Mesenchymal stem cell (in vitro differentiated cells and primary cell): ENCODE data around the gene LYPD6B.

ENCODE experiments used
- DNase-seq: peaks from one replicate; pipeline ENCODE4 v3.0.0-alpha.2; 2013
- H2AFZ ChIP-seq: one replicate; pipeline ENCODE4 v1.6.1; 2013; ENCODE audit warnings: low read depth, mild to moderate bottlenecking, control low read depth, inconsistent platforms, low read length, moderate library complexity
- H2AK5ac ChIP-seq: 2 replicates; pipeline ENCODE4 v1.6.1; 2013; ENCODE audit warnings: low read length, moderate library complexity, mild to moderate bottlenecking, inconsistent platforms; ENCODE audit not compliant: severe bottlenecking
- H2BK120ac ChIP-seq: one replicate; pipeline ENCODE4 v1.6.1; 2013; ENCODE audit warnings: low read depth, mild to moderate bottlenecking, inconsistent platforms, low read length, moderate library complexity
- H2BK12ac ChIP-seq, 2 experiments: one replicate each; pipeline ENCODE4 v1.6.1; 2013; ENCODE audit warnings: inconsistent platforms in 2 of 2, low read length in 2 of 2, mild to moderate bottlenecking in 2 of 2, moderate library complexity in 2 of 2, control low read depth in 1 of 2
- H2BK15ac ChIP-seq: one replicate; pipeline ENCODE4 v1.6.1; 2013; ENCODE audit warnings: mild to moderate bottlenecking, low read depth, inconsistent platforms; ENCODE audit not compliant: poor library complexity, severe bottlenecking
- H2BK5ac ChIP-seq: 2 replicates; pipeline ENCODE4 v1.6.1; 2013; ENCODE audit warnings: low read depth, mild to moderate bottlenecking, low read length, control low read depth, inconsistent platforms; ENCODE audit not compliant: poor library complexity, severe bottlenecking
- H3K14ac ChIP-seq, 2 experiments: one replicate each; pipeline ENCODE4 v1.6.1; 2013; ENCODE audit warnings: inconsistent platforms in 2 of 2, low read length in 2 of 2, control low read depth in 1 of 2, mild to moderate bottlenecking in 1 of 2, moderate library complexity in 1 of 2
- H3K18ac ChIP-seq, 2 experiments: one replicate each; pipeline ENCODE4 v1.6.1; 2013; ENCODE audit warnings: inconsistent platforms in 2 of 2, low read length in 2 of 2, control low read depth in 1 of 2, low read depth in 1 of 2, mild to moderate bottlenecking in 1 of 2
- H3K23ac ChIP-seq, 2 experiments: one replicate each; pipeline ENCODE4 v1.6.1; 2013; ENCODE audit warnings: inconsistent platforms in 2 of 2, low read length in 2 of 2, mild to moderate bottlenecking in 2 of 2, moderate library complexity in 2 of 2, control low read depth in 1 of 2
- H3K27ac ChIP-seq: 2 replicates; pipeline ENCODE4 v1.5.1; 2013; ENCODE audit warnings: mild to moderate bottlenecking, moderate library complexity, low read length, control low read depth, inconsistent platforms; ENCODE audit not compliant: poor library complexity, severe bottlenecking
- H3K27me3 ChIP-seq, 2 experiments: 2 replicates each; pipeline versions ENCODE4 v1.6.1 to v1.7.0; 2013; ENCODE audit warnings: low read length in 2 of 2, mild to moderate bottlenecking in 2 of 2, moderate library complexity in 2 of 2, control low read depth in 1 of 2, inconsistent platforms in 1 of 2; ENCODE audit not compliant: control insufficient read depth in 1 of 2, insufficient read depth in 1 of 2
- H3K36me3 ChIP-seq, 2 experiments: 2 replicates each; pipeline versions ENCODE4 v1.6.1 to v1.7.0; 2013; ENCODE audit warnings: low read length in 2 of 2, control low read depth in 1 of 2, inconsistent platforms in 1 of 2, low read depth in 1 of 2, mild to moderate bottlenecking in 1 of 2; ENCODE audit not compliant: insufficient read depth in 2 of 2, control insufficient read depth in 1 of 2
- H3K4ac ChIP-seq, 2 experiments: one replicate each; pipeline ENCODE4 v1.6.1; 2013; ENCODE audit warnings: inconsistent platforms in 2 of 2, low read length in 2 of 2, mild to moderate bottlenecking in 2 of 2, moderate library complexity in 2 of 2, control low read depth in 1 of 2, low read depth in 1 of 2
- H3K4me1 ChIP-seq: 2 replicates; pipeline ENCODE4 v1.6.1; 2013; ENCODE audit warnings: low read depth, low read length, control low read depth; ENCODE audit not compliant: control insufficient read depth, insufficient read depth
- H3K4me2 ChIP-seq: 2 replicates; pipeline ENCODE4 v1.6.1; 2013; ENCODE audit warnings: low read length, mild to moderate bottlenecking, inconsistent platforms; ENCODE audit not compliant: poor library complexity, severe bottlenecking
- H3K4me3 ChIP-seq, 2 experiments: 2 replicates each; pipeline versions ENCODE4 v1.5.1 to v1.7.0; 2013; ENCODE audit warnings: low read length in 2 of 2, mild to moderate bottlenecking in 2 of 2, control low read depth in 1 of 2, low read depth in 1 of 2; ENCODE audit not compliant: insufficient read depth in 1 of 2
- H3K79me1 ChIP-seq: replicated peaks from 2 replicates; pipeline ENCODE4 v1.6.1; 2013; ENCODE audit warnings: mild to moderate bottlenecking, control low read depth, low read length, inconsistent platforms; ENCODE audit not compliant: poor library complexity, severe bottlenecking
- H3K9ac ChIP-seq: 2 replicates; pipeline ENCODE4 v1.7.0; 2013; ENCODE audit warnings: mild to moderate bottlenecking, low read length, moderate library complexity
- H3K9me3 ChIP-seq: 2 replicates; pipeline ENCODE4 v1.7.0; 2013; ENCODE audit warnings: mild to moderate bottlenecking, low read length; ENCODE audit not compliant: control insufficient read depth
- H4K8ac ChIP-seq: one replicate; pipeline ENCODE4 v1.6.1; 2013; ENCODE audit warnings: inconsistent platforms, mild to moderate bottlenecking, low read length, moderate library complexity
- H4K91ac ChIP-seq: one replicate; pipeline ENCODE4 v1.6.1; 2013; ENCODE audit warnings: mild to moderate bottlenecking, low read length, inconsistent platforms
- WGBS: methylation state at CpG from one replicate; pipeline ENCODE4 v1.1.7; 2013; ENCODE audit warnings: mixed read lengths; 5-methylcytosine and 5-hydroxymethylcytosine counted together

Gene LYPD6B

DNA sequence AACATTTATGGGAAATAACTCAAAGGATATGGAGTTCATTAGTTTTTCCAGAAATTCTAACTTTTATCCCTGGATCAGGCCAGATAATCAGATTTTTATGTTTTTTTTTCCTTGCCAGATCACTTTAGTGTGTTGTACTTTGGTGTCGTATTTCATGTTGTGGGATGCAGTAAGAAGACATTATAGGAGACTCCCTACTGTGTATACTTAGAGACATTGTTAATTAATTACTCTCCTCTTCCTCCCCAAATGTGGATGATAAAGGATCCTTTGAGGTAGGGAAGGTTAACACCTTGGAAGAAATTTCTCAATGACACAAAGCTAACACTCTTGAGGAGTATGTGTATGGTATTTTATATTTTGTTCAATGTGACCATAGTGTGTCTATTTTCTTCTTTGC is 120.5 kb downstream of the LYPD6B start:
- H2BK15ac ChIP-seq, result no peak overlapping the region
- no peak overlapping the region for H4K8ac ChIP-seq
- H3K79me1 ChIP-seq, result no peaks in the 10 kb centered on the region
- no peak overlapping the region for H2BK120ac ChIP-seq
- H3K4me2 ChIP-seq, result no peak overlapping the region
- no peak overlapping the region for H3K4ac ChIP-seq
- H3K27me3 ChIP-seq, result no peaks in the 10 kb centered on the region
- no peaks in the 10 kb centered on the region for H3K9me3 ChIP-seq
- no peak overlapping the region for H4K91ac ChIP-seq
- H3K18ac ChIP-seq, result no peak overlapping the region
- H2AK5ac ChIP-seq, result no peak overlapping the region
- H2AFZ ChIP-seq, result no peak overlapping the region
- no peak overlapping the region for H3K9ac ChIP-seq
- H2BK12ac ChIP-seq, result no peak overlapping the region
- no peaks in the 10 kb centered on the region for H3K36me3 ChIP-seq
- H3K23ac ChIP-seq, result no peak overlapping the region
- no peaks in the 10 kb centered on the region for H3K4me1 ChIP-seq
- no peak overlapping the region for H3K14ac ChIP-seq
- no peak overlapping the region for H3K4me3 ChIP-seq
- H3K27ac ChIP-seq, result no peak overlapping the region
- no peak overlapping the region for H2BK5ac ChIP-seq
- no peak for DNase-seq
- WGBS, result no CpG with 5 or more reads among the region's 1 CpG

DNA sequence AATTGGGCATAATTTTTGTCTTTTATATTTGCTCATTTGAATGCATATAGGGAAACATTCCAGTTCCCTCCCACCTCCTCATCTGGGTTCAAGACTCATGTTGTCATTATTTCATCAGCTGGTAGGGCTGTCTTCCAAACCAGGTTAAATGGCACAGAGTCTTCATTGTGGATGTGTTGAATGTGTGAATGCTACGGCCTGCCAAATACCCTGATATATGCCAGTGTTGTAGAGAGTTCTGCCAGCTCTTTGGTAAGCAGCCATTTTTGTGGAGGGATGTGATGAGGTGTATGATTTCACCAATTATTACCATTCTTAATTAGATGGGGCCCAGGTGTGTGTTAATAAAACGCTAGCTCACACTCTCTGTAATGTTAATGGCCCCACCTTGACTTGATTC is 121.7 kb downstream of the LYPD6B start:
- H3K27me3 ChIP-seq, result no peaks in the 10 kb centered on the region
- H2BK15ac ChIP-seq, result no peak overlapping the region
- H3K36me3 ChIP-seq, result no peaks in the 10 kb centered on the region
- H3K9ac ChIP-seq, result no peak overlapping the region
- no peaks in the 10 kb centered on the region for H3K4me1 ChIP-seq
- no peak overlapping the region for H4K8ac ChIP-seq
- H3K27ac ChIP-seq, result no peak overlapping the region
- H3K9me3 ChIP-seq, result peaks cover 7% of the 10 kb centered on the region
- H3K79me1 ChIP-seq, result no peaks in the 10 kb centered on the region
- WGBS, result 88% methylated on average over 1 of the region's 2 CpGs
- no peak overlapping the region for H3K23ac ChIP-seq
- H3K14ac ChIP-seq, result no peak overlapping the region
- no peak overlapping the region for H3K4me3 ChIP-seq
- H2BK120ac ChIP-seq, result no peak overlapping the region
- H3K4ac ChIP-seq, result no peak overlapping the region
- H2BK5ac ChIP-seq, result no peak overlapping the region
- H2AK5ac ChIP-seq, result no peak overlapping the region
- no peak for DNase-seq
- H3K18ac ChIP-seq, result no peak overlapping the region
- no peak overlapping the region for H2AFZ ChIP-seq
- no peak overlapping the region for H4K91ac ChIP-seq
- no peak overlapping the region for H2BK12ac ChIP-seq
- no peak overlapping the region for H3K4me2 ChIP-seq

DNA sequence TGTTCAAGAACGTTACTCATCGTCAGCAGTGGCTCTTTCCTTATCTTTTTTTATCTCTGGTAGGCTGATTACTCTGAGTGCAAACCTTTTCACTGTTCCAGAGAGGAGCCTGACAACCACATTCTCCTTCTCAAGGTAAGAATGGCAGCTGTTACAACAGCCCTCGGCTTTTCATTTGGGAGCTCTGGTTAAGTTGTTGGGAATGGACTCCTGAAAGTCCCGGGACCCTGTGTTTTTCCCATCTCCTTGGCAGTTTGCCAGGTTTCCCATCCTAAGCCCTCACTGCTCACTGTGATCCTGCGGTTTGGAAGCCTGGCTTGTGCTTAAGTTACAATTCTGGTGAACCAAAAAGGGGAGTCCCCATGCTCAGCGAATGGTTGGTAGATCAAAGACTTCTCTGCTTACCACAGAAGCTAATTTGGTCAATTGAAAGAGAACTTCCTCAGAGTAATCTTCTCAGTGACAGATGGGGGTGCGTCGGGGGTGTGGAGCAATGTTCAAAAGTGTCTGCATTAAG is 122.3 kb downstream of the LYPD6B start:
- Histone ChIP-seq H2BK5ac (no peak overlapping the region), H4K91ac (no peak overlapping the region), H2AK5ac (no peak overlapping the region), H4K8ac (no peak overlapping the region), H3K27ac (no peak overlapping the region), H2BK12ac (peak overlapping the region in 1 of 2 experiments; percentile 32), H3K23ac (no peak overlapping the region), H2BK15ac (no peak overlapping the region), H3K27me3 (no peaks in the 10 kb centered on the region), H3K14ac (no peak overlapping the region), H2BK120ac (no peak overlapping the region), H3K9me3 (peaks cover 7% of the 10 kb centered on the region), H2AFZ (no peak overlapping the region), H3K9ac (no peak overlapping the region), H3K4me2 (no peak overlapping the region), H3K4ac (no peak overlapping the region), H3K79me1 (no peaks in the 10 kb centered on the region), H3K36me3 (no peaks in the 10 kb centered on the region), H3K4me3 (no peak overlapping the region), H3K4me1 (no peaks in the 10 kb centered on the region), H3K18ac (no peak overlapping the region)
- DNase-seq, result peak; percentile 52
- WGBS, result 49% methylated on average over 8 of the region's 8 CpGs

DNA sequence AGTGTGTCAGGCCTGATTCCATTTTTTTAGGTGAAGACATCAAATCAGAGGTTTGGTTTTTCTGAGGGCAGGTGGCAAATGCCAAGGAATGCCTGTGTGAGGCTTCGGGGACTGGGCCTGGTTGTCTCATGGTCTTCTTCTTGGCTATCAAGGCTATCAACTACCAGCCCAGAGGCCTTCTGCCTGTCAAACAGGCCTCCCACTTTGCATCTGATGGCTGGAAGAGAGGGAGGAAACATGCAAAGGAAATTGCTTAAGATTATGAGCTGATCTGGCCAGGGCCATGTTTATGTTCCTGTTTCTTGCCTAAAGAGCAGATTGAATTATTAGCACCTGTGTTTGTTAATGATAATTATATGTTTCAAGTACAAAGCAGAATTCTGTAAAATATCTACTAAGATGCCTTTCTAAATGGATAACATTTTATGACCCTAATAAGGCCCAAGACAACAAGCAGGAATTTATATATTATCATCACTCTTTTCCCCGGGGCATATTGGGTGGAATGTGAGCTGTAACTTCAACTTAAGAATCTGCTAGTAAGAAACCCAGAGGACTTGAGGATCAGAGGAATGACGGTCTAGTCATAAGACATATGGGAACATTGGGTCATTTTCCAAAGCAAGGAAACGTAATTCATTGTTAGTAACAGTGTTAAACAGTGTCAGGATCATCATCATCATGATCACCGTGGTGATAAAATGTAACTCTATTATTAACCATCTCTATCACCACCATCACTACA is 123.2 kb downstream of the LYPD6B start:
- 56% methylated on average over 5 of the region's 5 CpGs for whole genome bisulfite sequencing
- no peak overlapping the region for H2AFZ ChIP-seq
- no peak overlapping the region for H3K9ac ChIP-seq
- H2BK120ac ChIP-seq, result no peak overlapping the region
- no peak overlapping the region for H2BK12ac ChIP-seq
- H3K36me3 ChIP-seq, result no peaks in the 10 kb centered on the region
- no peak overlapping the region for H2BK15ac ChIP-seq
- H4K8ac ChIP-seq, result no peak overlapping the region
- no peak overlapping the region for H2BK5ac ChIP-seq
- no peak overlapping the region for H3K23ac ChIP-seq
- no peak overlapping the region for H3K14ac ChIP-seq
- peaks cover 0 to 4% of the 10 kb centered on the region in 2 experiments for H3K27me3 ChIP-seq
- H4K91ac ChIP-seq, result no peak overlapping the region
- DNase-seq, result peak; percentile 68
- no peaks in the 10 kb centered on the region for H3K79me1 ChIP-seq
- no peak overlapping the region for H3K4me3 ChIP-seq
- peaks cover 7% of the 10 kb centered on the region for H3K9me3 ChIP-seq
- H3K4me2 ChIP-seq, result no peak overlapping the region
- no peak overlapping the region for H3K27ac ChIP-seq
- no peak overlapping the region for H3K4ac ChIP-seq
- H3K4me1 ChIP-seq, result no peaks in the 10 kb centered on the region
- no peak overlapping the region for H2AK5ac ChIP-seq
- H3K18ac ChIP-seq, result no peak overlapping the region
